Iris pigment epithelial cell (primary cell): ENCODE results near the gene PNMA5.
"Not testable (repeated sequence)": the region's sequence is repeated elsewhere in the genome, so short reads cannot be mapped to it uniquely, and the experiment has no call there.

Experiments
- DNase-seq: peaks from one replicate; pipeline ENCODE4 v3.0.0-alpha.2; 2011; ENCODE audit warnings: low read depth

The PNMA5 gene

GRCh38 chrX:152993933-152994332 lies at the start of gene PNMA5:
PNMA5 (minus strand) TSS chrX:152994116; CDS start chrX:152991598, 2,518 bp downstream.
- DNase-seq, result no peak

DNA sequence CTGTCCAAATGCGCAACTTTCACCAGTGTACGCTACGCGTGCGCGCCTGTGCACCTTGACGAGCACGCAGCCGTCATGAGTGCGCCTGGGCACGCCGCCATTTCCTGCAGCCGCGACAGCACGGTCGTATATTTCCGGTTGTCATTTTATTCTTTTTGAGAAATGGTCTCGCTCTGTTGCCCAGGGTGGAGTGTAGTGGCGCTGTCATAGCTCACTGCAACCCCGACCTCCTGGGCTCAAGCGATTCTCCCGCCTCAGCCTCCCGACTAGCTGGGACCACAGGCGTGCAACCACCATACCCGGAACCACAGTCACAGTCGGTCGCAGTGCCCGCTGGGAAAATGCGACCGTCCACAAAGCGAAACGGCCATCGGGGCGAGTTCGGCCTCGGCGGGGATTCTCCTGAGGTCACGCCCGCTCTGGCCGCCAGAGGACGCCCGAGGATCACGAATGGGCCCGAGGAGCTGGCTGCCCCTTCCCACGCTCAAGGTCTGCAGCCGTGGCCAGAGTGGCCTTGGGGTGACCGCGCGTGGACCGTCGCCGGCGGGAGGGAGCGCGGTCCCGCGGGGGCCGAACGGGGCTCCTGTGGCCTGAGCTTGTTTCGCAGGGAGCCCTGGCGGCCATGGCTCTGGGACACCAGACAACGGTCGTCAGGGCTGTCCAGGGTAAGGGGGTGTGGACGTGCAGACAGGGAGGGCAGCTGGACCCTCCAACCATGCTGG lies 38.6 kb upstream of the PNMA5 start:
- peak; percentile 20 for DNase-seq

DNA sequence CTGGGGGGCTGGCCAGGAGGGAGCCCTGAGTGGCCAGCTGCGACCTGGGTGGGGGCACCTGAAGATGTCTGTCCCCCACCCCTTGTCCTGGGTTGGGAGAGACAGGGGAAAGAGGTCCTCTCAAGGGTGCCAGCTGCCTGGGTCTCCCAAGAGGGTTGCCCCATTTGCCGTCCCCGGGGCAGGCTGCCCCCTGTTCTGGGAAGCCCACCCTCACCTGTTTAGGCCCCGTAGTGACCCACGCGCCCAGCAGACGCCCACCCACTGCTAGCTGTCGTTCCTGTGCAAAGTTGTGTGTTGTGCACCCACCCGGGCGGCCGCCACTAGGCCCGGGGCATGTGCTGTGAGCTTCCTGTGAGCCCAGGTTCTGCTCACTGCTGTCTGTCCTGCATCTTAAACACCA lies 36.9 kb upstream of the PNMA5 start:
- DNase-seq, result no peak

GRCh38 chrX:153029875-153030274 lies 36.0 kb upstream of the PNMA5 start:
- DNase-seq, result no peak

- DNase-seq, result no peak
Observed at GRCh38 chrX:153029162-153029561, 35.2 kb upstream of the PNMA5 start.

DNA sequence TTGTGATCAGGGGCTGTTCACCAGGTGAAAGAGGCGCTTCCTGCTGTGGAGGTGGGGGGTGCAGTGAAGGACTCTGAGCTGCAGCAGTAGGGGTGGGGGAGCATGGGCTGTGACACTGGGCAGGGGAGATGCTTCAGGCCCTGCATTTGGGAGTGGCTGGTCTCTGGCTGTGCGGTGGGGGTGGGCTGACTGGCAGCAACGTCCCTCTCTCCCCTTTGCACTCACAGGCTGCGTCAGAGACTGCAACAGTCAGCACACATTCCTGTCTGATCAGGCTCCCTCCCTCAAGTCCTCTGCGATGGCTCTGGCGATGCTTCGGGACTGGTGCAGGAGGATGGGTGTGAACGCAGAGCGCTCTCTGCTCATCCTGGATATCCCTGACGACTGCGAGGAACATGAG lies 34.6 kb upstream of the PNMA5 start:
- DNase-seq, result not testable (repeated sequence)

DNA sequence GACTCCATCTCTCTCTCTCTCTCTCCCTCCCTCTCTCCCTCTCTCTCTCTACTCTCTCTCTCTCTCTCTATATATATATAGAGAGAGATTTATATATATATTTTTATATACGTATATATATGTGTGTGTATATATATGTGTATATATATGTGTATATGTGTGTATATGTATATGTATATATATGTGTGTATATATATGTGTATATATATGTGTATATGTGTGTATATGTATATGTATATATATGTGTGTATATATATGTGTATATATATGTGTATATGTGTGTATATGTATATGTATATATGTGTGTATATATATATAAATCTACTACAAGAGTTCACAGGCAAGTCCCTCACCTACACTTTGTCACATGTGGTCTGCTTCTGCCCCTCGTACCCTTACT lies 32.6 kb upstream of the PNMA5 start:
- not testable (repeated sequence) for DNase-seq

GRCh38 chrX:153019166-153019565 lies 25.2 kb upstream of the PNMA5 start:
- DNase-seq, result no peak

DNA sequence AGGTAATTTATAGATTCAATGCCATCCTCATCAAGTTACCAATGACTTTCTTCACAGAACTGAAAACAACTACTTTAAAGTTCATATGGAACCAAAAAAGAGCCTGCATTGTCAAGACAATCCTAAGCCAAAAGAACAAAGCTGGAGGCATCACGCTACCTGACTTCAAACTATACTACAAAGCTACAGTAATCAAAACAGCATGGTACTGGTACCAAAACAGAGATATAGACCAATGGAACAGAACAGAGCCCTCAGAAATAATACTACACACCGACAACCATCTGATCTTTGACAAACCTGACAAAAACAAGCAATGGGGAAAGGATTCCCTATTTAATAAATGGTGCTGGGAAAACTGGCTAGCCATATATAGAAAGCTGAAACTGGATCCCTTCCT lies 23.3 kb upstream of the PNMA5 start:
- DNase-seq, result not testable (repeated sequence)

DNA sequence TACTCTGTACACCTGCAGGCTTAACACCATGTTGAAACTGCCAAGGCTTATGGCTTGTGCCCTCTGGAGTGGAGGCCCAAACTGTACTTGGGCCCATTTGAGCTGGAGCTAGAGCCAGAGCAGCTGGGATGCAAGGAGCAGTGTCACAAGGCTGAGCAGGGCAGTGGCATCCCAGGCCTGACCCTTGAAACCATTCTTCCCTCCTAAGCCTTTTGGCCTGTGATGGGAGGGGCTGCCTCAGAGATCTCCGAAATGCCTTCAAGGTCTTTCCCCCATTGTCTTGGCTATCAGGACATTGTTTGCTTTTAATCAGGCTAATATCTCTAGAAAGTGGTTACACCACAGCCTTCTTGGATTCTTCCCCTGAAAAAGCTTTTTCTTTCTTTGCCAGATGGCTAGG lies 10.9 kb upstream of the PNMA5 start:
- DNase-seq, result no peak

- DNase-seq, result no peak
Observed at GRCh38 chrX:153003981-153004380, 10.1 kb upstream of the PNMA5 start.

DNA sequence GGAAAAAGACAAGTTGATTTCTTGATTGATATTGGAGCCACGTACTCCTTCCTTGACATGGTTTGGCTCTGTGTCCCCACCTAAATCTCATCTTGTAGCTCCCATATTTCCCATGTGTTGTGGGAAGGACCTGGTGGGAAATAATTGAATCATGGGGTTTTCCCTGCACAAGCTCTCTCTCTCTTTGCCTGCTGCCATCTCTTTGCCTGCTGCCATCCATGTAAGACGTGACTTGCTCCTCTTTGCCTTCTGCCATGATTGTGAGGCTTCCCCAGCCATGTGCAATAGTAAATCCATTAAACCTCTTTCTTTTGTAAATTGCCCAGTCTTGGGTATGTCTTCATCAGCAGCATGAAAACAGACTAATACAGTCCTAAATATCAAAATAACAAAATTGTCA lies 8.3 kb upstream of the PNMA5 start:
- DNase-seq, result not testable (repeated sequence)

- no peak for DNase-seq
Observed at GRCh38 chrX:152997337-152997736, 3.4 kb upstream of the PNMA5 start.

GRCh38 chrX:152992115-152992514 lies 1.8 kb downstream of the PNMA5 start:
- no peak for DNase-seq

GRCh38 chrX:152991123-152991522 lies 2.8 kb downstream of the PNMA5 start:
- no peak for DNase-seq

- peak; percentile 11 for DNase-seq
Observed at GRCh38 chrX:152989292-152989658, 4.6 kb downstream of the PNMA5 start.

- DNase-seq, result no peak
Observed at GRCh38 chrX:152988536-152989291, 5.2 kb downstream of the PNMA5 start.

GRCh38 chrX:152987801-152988200 lies 6.1 kb downstream of the PNMA5 start:
- DNase-seq, result no peak

- DNase-seq, result not testable (repeated sequence)
Observed at GRCh38 chrX:152987156-152987555, 6.8 kb downstream of the PNMA5 start.

DNA sequence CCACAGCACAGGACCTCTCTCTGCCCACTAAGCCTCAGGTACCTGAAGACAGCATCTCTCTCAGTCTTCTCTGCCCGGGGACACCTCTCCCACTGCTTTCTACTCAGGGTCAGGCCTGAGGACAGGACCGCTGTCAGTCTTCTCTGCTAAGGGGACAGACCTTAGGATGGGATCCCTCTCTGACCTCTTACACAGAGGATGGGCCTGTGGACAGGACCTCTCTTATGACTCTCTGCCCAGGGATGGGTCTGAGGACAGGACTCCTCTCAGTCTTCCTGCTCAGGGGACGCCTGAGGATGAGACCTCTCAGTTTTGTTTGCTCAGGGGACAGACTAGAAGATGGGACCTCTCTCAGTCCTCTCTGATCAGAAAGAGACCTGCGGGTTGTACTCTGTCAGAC lies 8.5 kb downstream of the PNMA5 start:
- not testable (repeated sequence) for DNase-seq

DNA sequence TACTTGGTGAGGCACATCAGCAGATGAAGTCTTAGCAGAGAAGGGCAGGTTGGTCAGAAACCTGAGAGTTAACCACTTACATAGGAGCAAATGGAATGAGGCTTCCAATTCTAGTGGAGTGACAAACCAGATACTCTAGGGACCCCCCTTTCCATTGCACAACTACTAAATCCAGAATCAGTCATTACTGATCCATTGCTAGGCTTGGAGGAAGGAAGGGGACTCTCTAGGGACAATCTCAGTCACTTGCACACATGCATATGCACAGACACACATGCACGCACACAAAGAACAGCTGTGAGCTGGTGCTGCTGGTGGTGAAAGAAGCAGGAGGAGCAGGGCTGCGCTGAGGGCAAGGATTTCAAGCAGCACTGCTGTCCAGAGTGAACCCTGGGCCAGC lies 25.7 kb downstream of the PNMA5 start:
- no peak for DNase-seq

DNA sequence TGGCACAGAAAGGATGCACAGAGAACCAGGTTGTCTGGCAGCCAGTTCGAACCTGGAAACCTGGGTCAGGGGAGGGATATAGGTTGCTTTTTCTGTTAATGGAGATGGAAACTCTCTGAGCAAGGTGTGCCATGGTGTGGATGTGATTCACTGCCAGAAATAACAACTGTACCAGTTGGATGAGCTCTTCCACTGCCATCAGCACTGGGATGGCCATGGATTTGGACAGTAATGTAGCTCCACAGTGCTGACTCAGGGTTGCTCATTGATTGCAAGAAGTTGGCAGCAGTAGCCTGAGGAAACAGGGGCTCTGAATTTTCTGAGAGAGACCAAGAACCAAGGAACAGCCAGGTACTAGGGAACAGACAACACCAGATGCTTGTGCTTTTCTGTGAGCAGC lies 33.8 kb downstream of the PNMA5 start:
- no peak for DNase-seq

- no peak for DNase-seq
Observed at GRCh38 chrX:152959626-152960025, 34.3 kb downstream of the PNMA5 start.
